MM.1S (cell line): ENCODE data around the gene COL24A1.

Experiments used
- EZH2 ChIP-seq: fragments of 300-600 bp; sonication (generic); optimal IDR thresholded peaks from 2 replicates; pipeline ENCODE3; 2017; ENCODE audit warnings: low read depth, mild to moderate bottlenecking, antibody characterized with exemption, low read length, mixed read lengths
- EZH2phosphoT487 ChIP-seq: fragments of 300-600 bp; sonication (generic); IDR thresholded peaks from 2 replicates; pipeline ENCODE4 v1.6.1; 2018; ENCODE audit warnings: antibody characterized with exemption, low read length
- TF ChIP-seq, protein P1 (sequence below): fragments of 300-600 bp; sonication (generic); IDR thresholded peaks from 2 replicates; pipeline ENCODE4 v1.5.1; 2016; ENCODE audit warnings: antibody characterized with exemption, low read length, mixed read lengths

GRCh38 chr1:85936057-85936456 lies 220.5 kb downstream of the COL24A1 start:
- TF ChIP-seq, protein P1, sequence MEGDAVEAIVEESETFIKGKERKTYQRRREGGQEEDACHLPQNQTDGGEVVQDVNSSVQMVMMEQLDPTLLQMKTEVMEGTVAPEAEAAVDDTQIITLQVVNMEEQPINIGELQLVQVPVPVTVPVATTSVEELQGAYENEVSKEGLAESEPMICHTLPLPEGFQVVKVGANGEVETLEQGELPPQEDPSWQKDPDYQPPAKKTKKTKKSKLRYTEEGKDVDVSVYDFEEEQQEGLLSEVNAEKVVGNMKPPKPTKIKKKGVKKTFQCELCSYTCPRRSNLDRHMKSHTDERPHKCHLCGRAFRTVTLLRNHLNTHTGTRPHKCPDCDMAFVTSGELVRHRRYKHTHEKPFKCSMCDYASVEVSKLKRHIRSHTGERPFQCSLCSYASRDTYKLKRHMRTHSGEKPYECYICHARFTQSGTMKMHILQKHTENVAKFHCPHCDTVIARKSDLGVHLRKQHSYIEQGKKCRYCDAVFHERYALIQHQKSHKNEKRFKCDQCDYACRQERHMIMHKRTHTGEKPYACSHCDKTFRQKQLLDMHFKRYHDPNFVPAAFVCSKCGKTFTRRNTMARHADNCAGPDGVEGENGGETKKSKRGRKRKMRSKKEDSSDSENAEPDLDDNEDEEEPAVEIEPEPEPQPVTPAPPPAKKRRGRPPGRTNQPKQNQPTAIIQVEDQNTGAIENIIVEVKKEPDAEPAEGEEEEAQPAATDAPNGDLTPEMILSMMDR: no peak
- TF ChIP-seq EZH2phosphoT487: no peak
- no peak for TF ChIP-seq EZH2
